Anterior cingulate cortex (tissue), 58 donors: ENCODE data around the gene GPX6.
"Not testable (repeated sequence)": the region's sequence is repeated elsewhere in the genome, so short reads cannot be mapped to it uniquely, and the experiment has no call there.

ENCODE experiments used
- DNase-seq, 58 donors: peaks; one replicate each; lab custom pipeline; 2025; lab: John Stamatoyannopoulos, UW

The GPX6 gene, protein sequence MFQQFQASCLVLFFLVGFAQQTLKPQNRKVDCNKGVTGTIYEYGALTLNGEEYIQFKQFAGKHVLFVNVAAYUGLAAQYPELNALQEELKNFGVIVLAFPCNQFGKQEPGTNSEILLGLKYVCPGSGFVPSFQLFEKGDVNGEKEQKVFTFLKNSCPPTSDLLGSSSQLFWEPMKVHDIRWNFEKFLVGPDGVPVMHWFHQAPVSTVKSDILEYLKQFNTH

GRCh38 chr6:28515676-28516075, at the start of gene GPX6:
TSS of gene GPX6 (minus strand) at chr6:28515793. CDS start at chr6:28515743, 50 bp downstream.
- no peak for DNase-seq

DNA sequence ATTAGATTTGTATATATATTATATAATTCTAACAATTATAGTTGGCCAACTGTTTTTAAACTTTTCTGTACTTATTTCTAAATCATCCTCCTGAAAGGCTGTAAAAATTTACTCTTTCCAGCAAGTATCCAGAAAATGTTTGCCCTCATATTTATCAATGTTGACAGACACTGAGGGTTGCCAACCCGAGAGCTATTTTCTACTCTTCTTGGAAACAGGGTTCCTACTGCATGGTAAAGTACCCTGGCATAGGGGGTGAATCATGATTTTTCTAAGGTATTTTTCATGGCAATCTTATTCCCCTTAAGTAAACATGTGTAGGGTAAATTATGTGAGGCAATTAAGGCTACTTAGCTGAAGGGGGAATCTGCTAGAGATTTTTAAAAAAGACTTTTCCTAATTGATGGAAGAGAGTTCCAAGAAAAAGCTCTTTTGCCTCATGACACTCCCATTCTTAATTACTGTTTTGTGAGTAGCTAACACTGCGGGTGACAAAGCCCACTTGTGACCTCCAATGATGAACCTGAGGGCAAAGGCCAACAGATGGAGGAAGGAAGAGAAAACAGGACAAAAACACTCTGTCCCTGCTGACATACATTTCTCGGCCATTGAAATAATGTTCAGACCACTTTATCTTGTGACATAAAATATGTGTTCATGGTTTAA, 48.0 kb upstream of the GPX6 start:
- no peak for DNase-seq

- DNase-seq = no peak
These were observed 43.0 kb upstream of the GPX6 start for GRCh38 chr6:28558629-28559028.

- no peak for DNase-seq
These were observed 39.5 kb upstream of the GPX6 start for GRCh38 chr6:28555136-28555535.

DNA sequence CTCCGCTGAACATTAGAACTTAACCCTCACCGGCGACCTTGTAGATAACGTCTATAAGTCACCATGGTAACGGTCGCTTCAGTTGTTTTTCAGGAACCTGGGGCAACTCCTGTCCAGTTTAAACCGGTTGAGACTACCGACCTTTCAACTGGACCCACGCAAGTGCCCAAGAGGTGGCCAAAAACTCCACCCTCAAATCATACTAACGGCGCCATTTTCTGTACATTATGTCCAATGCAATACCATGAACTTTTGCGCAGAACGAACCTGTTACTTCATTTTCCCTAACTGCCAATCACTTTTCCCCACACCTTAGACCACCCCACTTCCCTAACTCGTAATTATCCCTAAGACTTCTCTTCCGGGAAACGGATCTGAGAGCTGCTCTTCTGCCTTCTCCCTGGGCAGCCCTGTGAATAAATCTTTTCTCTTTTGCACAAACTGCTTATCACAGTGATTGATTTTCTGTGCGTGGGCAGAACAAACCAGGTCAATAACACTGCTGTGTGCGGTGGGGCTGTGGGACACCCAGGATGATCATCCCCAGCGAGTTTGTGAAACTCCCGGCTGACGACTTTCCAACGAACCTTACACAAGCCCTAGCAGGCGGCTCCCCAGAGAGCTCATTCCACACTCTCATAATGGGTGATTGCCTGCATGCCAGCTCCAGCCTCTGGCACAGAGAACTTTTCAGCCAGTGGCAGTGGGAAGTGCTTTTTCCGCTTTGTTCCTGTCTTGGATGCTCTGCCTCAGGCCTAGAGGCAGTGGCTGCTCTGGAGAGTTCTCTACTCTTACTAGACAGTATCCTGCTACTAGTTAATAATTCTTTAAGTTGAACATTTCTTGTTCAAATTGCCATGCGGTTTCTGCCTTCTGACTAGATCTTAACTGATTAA, 38.6 kb upstream of the GPX6 start:
- DNase-seq = no peak

DNA sequence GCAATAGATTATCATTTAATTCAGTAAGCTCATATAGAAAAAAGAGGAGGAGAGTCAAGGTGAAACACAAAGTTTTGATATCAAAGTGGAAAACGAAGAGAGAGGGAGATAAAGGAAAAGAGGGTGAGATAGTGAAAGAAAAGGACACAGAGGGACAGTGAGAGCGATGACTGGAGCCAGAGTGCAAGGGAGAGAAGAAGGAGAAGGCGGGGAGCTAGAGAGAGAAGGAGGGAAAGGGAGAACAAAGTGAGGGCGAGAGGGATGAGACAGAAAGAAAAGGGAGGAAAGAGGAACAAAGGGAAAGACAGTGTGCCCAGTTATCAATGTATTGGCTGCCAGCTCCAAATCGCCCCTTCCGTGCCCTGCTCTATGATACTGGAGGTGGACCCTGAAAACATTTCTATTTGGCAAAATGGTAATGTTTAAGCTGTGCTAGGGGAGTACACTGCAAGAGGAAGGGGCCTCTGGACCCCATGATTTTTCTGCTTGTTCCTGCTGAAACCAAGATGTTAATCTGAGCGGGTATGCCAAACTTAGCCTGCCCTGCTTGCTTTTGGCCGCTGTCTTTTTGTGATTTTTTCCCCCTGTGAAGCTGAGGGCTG, 37.9 kb upstream of the GPX6 start:
- DNase-seq = no peak

GRCh38 chr6:28551891-28552666, 36.5 kb upstream of the GPX6 start:
- no peak for DNase-seq

- DNase-seq = not testable (repeated sequence)
These were observed 31.4 kb upstream of the GPX6 start for GRCh38 chr6:28547003-28547402.

DNA sequence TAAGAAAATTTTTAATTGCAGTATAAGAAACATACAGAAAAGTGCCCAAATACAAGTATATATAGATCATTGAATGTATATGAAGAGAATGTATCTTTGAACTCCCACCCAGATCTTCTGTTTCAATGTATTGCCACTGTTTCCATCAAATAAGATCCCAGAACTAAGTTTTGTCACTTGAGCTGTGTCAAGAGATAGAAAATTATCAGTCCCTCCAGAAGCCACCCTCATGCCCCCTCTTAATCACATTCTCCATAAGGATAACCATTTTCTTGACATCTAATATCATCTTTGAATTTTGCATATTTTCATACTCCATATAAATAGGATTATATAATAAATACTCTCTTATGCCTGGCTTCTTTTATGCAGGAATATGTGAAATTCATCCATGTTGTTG, 30.4 kb upstream of the GPX6 start:
- DNase-seq = no peak

DNA sequence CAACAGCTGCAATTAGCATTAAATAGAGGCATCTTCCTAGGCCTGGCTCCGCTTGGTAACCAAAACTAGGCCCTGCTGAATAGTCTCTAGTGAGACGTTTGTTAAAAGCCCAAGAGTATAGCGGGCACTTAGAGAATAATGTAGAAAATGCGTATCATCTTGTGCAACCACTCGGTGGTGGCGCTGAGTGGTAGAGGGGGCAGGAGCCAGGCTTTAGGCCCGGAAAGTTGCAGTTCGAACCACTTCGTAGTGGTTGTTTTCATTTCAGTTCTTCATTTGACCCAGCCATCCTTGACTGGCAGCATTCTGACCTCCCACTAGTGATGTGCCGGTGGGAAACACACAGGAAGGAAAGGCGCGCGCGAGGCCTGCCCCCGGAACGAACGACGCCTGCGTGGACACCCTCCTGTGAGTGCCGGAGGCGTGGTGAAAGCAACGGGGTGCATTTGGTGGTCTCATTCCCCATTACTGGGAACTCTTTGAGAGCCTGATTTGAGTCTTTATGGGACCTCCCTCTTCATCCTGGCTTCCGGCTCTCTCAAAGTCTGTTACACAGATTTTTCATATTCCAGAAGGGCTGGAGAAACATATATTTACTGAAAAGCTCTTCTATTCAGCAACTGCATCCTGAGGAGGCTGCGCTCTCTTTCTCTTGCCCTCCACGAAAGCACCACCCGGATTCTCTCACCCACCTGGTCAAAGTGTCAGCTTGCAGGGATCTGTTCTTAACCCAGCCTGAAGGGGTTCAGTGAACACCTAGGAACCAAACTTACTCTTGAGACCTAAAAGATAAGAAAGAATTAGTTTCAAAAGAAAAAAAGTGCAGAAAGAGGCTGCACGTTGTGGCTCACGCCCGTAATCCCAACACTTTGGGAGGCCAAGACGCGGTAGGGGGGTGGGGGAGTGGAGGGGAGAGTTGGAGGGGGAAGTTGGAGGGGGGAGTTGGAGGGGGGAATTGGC, 28.3 kb upstream of the GPX6 start:
- DNase-seq = peak in 3 of 58 donors; percentile 1 to 12 (median 2)

GRCh38 chr6:28542440-28543296, 27.1 kb upstream of the GPX6 start:
- peak in 5 of 58 donors; percentile 2 to 16 (median 7) for DNase-seq

GRCh38 chr6:28541996-28542395, 26.4 kb upstream of the GPX6 start:
- DNase-seq = no peak

DNA sequence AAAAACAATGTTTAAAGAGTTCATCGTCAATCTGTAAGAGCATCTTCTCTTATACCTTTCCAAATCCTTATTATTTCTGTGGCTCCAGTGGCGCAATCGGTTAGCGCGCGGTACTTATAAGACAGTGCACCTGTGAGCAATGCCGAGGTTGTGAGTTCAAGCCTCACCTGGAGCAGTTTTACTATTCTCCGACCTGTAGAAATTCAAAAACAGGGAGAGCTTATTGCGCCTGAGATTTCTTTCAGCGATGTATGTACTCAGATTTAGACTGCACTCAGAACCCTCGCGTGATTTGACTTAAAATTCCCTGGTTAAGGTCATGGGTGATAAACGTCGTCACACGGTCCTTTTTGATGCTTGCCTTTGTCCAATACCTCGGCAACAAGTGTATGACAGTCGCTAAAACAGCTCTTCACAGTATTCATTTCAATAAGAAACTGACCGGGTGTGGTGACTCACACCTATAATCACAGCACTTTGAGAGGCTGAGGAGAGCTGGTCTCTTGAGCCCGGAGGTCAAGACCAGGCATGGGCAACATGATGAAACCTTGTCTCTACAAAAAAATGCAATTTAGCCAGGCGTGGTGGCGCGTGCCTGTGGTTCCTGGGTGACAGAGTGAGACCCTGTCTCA, 22.0 kb upstream of the GPX6 start:
- DNase-seq = peak in 4 of 58 donors; percentile 1 to 19 (median 2)

DNA sequence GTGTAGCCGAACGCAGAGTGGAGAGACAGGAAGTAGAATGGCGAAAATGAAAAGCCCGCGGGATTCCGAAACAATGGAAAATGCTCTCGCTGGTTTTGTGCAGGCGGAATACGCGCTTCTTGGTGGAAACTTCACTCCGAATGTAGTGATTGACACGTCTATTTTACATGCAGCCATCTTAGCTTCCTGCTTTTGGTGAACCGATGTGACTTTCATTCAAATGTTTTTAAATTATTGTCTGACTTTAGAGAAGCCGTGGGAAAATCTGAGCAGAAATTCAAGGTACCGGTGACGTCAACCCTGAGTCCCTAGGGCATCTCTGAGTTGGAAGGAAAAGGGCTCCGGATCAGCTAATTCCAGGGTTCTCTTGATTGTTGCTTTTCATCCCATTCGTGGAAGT, 21.5 kb upstream of the GPX6 start:
- no peak for DNase-seq

DNA sequence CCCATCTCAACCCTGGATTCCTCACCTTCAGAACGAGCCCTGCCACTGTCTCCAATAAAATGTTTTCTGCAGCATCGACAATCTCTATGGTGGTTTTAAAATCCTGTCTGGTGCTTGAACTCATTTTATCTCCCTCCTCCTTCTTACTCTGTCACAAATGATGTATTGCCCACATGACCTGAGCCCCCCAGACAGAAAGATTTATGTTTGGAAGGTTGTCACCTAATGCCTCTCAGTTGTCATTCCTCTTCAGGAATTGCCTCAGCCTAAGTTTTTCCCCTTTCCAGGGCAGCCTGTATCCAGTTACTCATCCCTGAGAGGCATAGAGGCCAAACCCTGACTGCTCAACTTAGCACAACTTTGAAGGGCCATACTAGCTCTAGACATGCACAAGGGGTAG, 19.3 kb upstream of the GPX6 start:
- no peak for DNase-seq

DNA sequence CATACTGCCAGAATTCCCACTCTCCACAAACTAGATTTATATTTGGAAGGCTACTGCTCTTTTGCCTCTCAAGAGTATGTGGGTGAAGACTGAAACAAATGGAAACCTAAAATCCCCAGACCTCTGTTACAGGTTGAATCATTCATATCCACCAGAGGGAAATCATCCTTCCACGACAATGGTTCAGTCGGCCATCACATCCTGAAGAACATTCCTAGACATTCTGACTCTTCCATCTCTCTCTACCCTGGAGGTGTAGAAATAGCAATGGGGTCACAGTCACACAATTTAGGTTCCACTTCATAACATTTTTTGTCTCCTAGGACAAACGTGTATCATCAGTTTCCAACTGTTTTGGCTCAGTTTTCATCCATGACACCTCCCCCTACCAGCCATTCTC, 18.7 kb upstream of the GPX6 start:
- no peak for DNase-seq

DNA sequence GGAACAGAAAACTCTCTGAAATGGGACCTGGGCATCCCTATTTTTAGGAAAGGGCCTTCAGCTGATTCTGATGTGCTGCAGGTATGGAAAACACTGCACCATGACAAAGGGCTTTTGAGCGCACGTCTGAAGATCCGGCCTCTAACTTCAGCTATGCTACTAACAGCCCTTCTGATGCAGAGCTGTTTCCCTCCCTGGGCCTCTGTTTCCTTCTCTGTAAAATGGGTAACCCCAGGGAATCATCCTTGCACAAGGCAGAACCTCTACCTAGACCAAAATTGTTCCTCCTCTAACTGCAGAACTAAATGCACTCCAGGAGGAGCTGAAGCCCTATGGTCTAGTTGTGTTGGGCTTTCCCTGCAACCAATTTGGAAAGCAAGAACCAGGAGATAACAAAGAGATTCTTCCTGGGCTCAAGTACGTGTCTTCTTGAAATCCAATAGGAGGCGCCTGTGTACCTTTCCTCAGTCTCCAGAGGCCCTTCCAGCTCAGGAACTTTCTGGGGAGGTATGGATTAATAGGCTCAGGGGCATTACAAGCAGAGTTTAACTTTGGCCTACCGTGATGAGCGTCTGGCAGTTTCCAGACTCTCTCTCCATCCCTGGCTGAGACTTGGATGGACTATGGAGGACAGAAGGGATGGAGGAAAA, 16.0 kb upstream of the GPX6 start:
- no peak for DNase-seq
